Measurements from ENCODE around the gene ADARB2. TPM values are rescaled to one million over a fixed set of nuclear protein-coding genes. Genes with fewer than 3 reads are reported as not detected.
A peak's percentile ranks its signal among the peaks of the same experiment; 100 is the strongest.

ADARB2 gene
- total and polyA plus RNA-seq, 2 experiments from 2014 or later = 2.0 to 5.0 TPM

GRCh38 chr10:1243486-1244234 lies 493.7 kb downstream of the ADARB2 start:
- no peak for TF ChIP-seq JUNB (IDR thresholded peaks at IDR 0.05; ENCODE audit: unreplicated experiment)
- TF ChIP-seq CTCF (conservative IDR thresholded peaks at IDR 0.05; ENCODE audit: low read depth in 2 of 2) = peak; percentile 30 to 55
- no peak for TF ChIP-seq REST (IDR thresholded peaks at IDR 0.05; ENCODE audit: unreplicated experiment)
- no peak for TF ChIP-seq STAT1 (IDR thresholded peaks at IDR 0.05; ENCODE audit: unreplicated experiment)
- TF ChIP-seq NANOG (IDR thresholded peaks at IDR 0.05; ENCODE audit: borderline replicate concordance) = no peak
- no peak for TF ChIP-seq ZNF114 (CRISPR knock-in tag; IDR thresholded peaks at IDR 0.05)
- Mint-ChIP-seq H3K4me3 (no peak overlapping the region), H3K9me3 (peaks cover 3% of the 10 kb centered on the region; the same call in 2 of the 3 replicates), H3K27ac (no peak overlapping the region), H3K36me3 (ENCODE audit: low read depth) (no peaks in the 10 kb centered on the region), H3K4me1 (peaks cover 5% of the 10 kb centered on the region; the same call in 1 of the 3 replicates), H3K27me3 (ENCODE audit: insufficient read depth, low read depth, poor library complexity) (peaks cover 16% of the 10 kb centered on the region)
- Histone ChIP-seq H3K9me2 (ENCODE audit: insufficient read depth) (no peaks in the 10 kb centered on the region), H3K36me3 (ENCODE audit: insufficient read depth) (no peaks in the 10 kb centered on the region), H3F3A (replicated peaks; ENCODE audit: low read depth) (peaks cover 8% of the 10 kb centered on the region), H2AFZ (no peak overlapping the region), H3K4me1 (ENCODE audit: insufficient read depth) (0 out of 2 replicates have a peak, but pooled peaks cover 6% of the 10 kb centered on the region), H4K20me1 (replicated peaks; ENCODE audit: insufficient read depth) (no peaks in the 10 kb centered on the region), H3K4me2 (no peak overlapping the region), H3K27ac (ENCODE audit: low read depth) (no peak overlapping the region), H3K4me3 (no peak overlapping the region), H3K27me3 (ENCODE audit: insufficient read depth) (no peaks in the 10 kb centered on the region), H3K79me2 (replicated peaks; ENCODE audit: insufficient read depth) (no peaks in the 10 kb centered on the region)
- ATAC-seq = peak; percentile 32
- DNase-seq (ENCODE audit: low spot score) = peak; percentile 34

GRCh38 chr10:1242975-1243374 lies 494.4 kb downstream of the ADARB2 start:
- no peaks in the 10 kb centered on the region for H3K27me3 ChIP-seq (ENCODE audit: insufficient read depth)
- Mint-ChIP-seq H3K27ac (no peak overlapping the region), H3K27me3 (ENCODE audit: insufficient read depth, low read depth, poor library complexity) (peaks cover 16% of the 10 kb centered on the region), H3K4me1 (peaks cover 5% of the 10 kb centered on the region; the same call in 1 of the 3 replicates), H3K4me3 (no peak overlapping the region), H3K36me3 (ENCODE audit: low read depth) (no peaks in the 10 kb centered on the region), H3K9me3 (peaks cover 3% of the 10 kb centered on the region; the same call in 2 of the 3 replicates)
- no peaks in the 10 kb centered on the region for H3K79me2 ChIP-seq (replicated peaks; ENCODE audit: insufficient read depth)
- no peaks in the 10 kb centered on the region for H3K9me2 ChIP-seq (ENCODE audit: insufficient read depth)
- ATAC-seq = no peak
- H3K4me3 ChIP-seq = no peak overlapping the region
- H3F3A ChIP-seq (replicated peaks; ENCODE audit: low read depth) = peaks cover 8% of the 10 kb centered on the region
- H3K36me3 ChIP-seq (ENCODE audit: insufficient read depth) = no peaks in the 10 kb centered on the region
- no peak for DNase-seq (ENCODE audit: low spot score)
- H3K4me2 ChIP-seq = no peak overlapping the region
- H3K27ac ChIP-seq (ENCODE audit: low read depth) = no peak overlapping the region
- H4K20me1 ChIP-seq (replicated peaks; ENCODE audit: insufficient read depth) = no peaks in the 10 kb centered on the region
- 0 out of 2 replicates have a peak, but pooled peaks cover 6% of the 10 kb centered on the region for H3K4me1 ChIP-seq (ENCODE audit: insufficient read depth)
- H2AFZ ChIP-seq = no peak overlapping the region
- TF ChIP-seq REST (IDR thresholded peaks at IDR 0.05; ENCODE audit: unreplicated experiment) (no peak), CTCF (conservative IDR thresholded peaks at IDR 0.05; ENCODE audit: low read depth in 2 of 2) (peak in 1 of 2 experiments; percentile 19; a peak in 2 of 4 replicates)
